Measurements from ENCODE around the gene AHCYL1.

Gene AHCYL1

GRCh38 chr1:110064576-110065337, 80.2 kb downstream of the AHCYL1 start:
- DNase-seq = no peak

GRCh38 chr1:110065841-110066240, 81.3 kb downstream of the AHCYL1 start:
- no peak for DNase-seq

- DNase-seq = no peak
These were observed 82.9 kb downstream of the AHCYL1 start for GRCh38 chr1:110067479-110067892.

GRCh38 chr1:110067893-110068645, 83.5 kb downstream of the AHCYL1 start:
- DNase-seq = no peak

GRCh38 chr1:110068646-110069403, 84.3 kb downstream of the AHCYL1 start:
- no peak for DNase-seq

GRCh38 chr1:110069404-110070281, 85.1 kb downstream of the AHCYL1 start:
- DNase-seq = no peak

GRCh38 chr1:110070282-110070669, 85.7 kb downstream of the AHCYL1 start:
- no peak for DNase-seq

- DNase-seq = no peak
These were observed 86.2 kb downstream of the AHCYL1 start, which contains the start of gene ALX3 for GRCh38 chr1:110070671-110071242. Gene ALX3 (minus strand): TSS chr1:110070672. CDS start chr1:110070612, 60 bp downstream.
